Astrocyte (in vitro differentiated cells and primary cell): ENCODE measurements around the gene IDH1. TPM values are rescaled to one million over a fixed set of nuclear protein-coding genes. Genes with fewer than 3 reads are reported as not detected.

ENCODE experiments used
- DNase-seq: peaks from one replicate; pipeline ENCODE4 v3.0.0-alpha.2; 2010; ENCODE audit warnings: low read depth
- FAIRE-seq: peaks from 2 replicates; lab custom pipeline; 2011; peaks lifted over from hg19 to GRCh38; lab: Jason Lieb, UNC
- H2AFZ ChIP-seq: 2 replicates; pipeline ENCODE4 v1.6.0; 2012; ENCODE audit warnings: low read depth, low read length, inconsistent platforms
- H3K27ac ChIP-seq: 2 replicates; pipeline ENCODE4 v1.5.1; 2011; ENCODE audit warnings: low read depth, low read length, inconsistent platforms
- H3K27me3 ChIP-seq: 2 replicates; pipeline ENCODE4 v1.6.0; 2011; ENCODE audit warnings: low read length, inconsistent platforms; ENCODE audit not compliant: insufficient read depth
- H3K36me3 ChIP-seq: 2 replicates; pipeline ENCODE4 v1.5.1; 2011; ENCODE audit warnings: low read length, inconsistent platforms; ENCODE audit not compliant: insufficient read depth
- H3K4me1 ChIP-seq: 2 replicates; pipeline ENCODE4 v1.5.1; 2011; ENCODE audit warnings: low read length, inconsistent platforms; ENCODE audit not compliant: insufficient read depth
- H3K4me2 ChIP-seq: 2 replicates; pipeline ENCODE4 v1.6.0; 2012; ENCODE audit warnings: low read length, inconsistent platforms
- H3K4me3 ChIP-seq: 2 replicates; pipeline ENCODE4 v1.5.1; 2011; ENCODE audit warnings: low read depth, mild to moderate bottlenecking, low read length, inconsistent platforms; ENCODE audit not compliant: insufficient read depth
- H3K79me2 ChIP-seq: 2 replicates; pipeline ENCODE4 v1.6.0; 2012; ENCODE audit warnings: mild to moderate bottlenecking, low read length, inconsistent platforms; ENCODE audit not compliant: insufficient read depth
- H3K9ac ChIP-seq: 2 replicates; pipeline ENCODE4 v1.6.0; 2012; ENCODE audit warnings: mild to moderate bottlenecking, low read length, inconsistent platforms
- H3K9me3 ChIP-seq: 2 replicates; pipeline ENCODE4 v1.5.1; 2012; ENCODE audit warnings: low read depth, mild to moderate bottlenecking, low read length, inconsistent platforms; ENCODE audit not compliant: insufficient read depth
- H4K20me1 ChIP-seq: 2 replicates; pipeline ENCODE4 v1.6.0; 2012; ENCODE audit warnings: low read length, inconsistent platforms; ENCODE audit not compliant: insufficient read depth
- H3K27ac Mint-ChIP-seq: one replicate; pipeline ENCODE4 v1.8.0; 2021; ENCODE audit warnings: mild to moderate bottlenecking, mixed read lengths; ENCODE audit not compliant: unreplicated experiment
- H3K27me3 Mint-ChIP-seq: one replicate; pipeline ENCODE4 v1.8.0; 2021; ENCODE audit warnings: low read depth, mixed read lengths; ENCODE audit not compliant: unreplicated experiment
- H3K36me3 Mint-ChIP-seq: one replicate; pipeline ENCODE4 v1.8.0; 2021; ENCODE audit warnings: low read depth, mixed read lengths; ENCODE audit not compliant: unreplicated experiment
- H3K4me1 Mint-ChIP-seq: one replicate; pipeline ENCODE4 v1.8.0; 2021; ENCODE audit warnings: low read depth, mixed read lengths; ENCODE audit not compliant: unreplicated experiment
- H3K4me3 Mint-ChIP-seq: one replicate; pipeline ENCODE4 v1.8.0; 2021; ENCODE audit warnings: mild to moderate bottlenecking, moderate library complexity, mixed read lengths; ENCODE audit not compliant: unreplicated experiment
- H3K9me3 Mint-ChIP-seq: one replicate; pipeline ENCODE4 v1.8.0; 2021; ENCODE audit warnings: mild to moderate bottlenecking, mixed read lengths; ENCODE audit not compliant: unreplicated experiment
- EZH2 ChIP-seq: IDR thresholded peaks from 2 replicates; pipeline ENCODE4 v1.6.1; 2012; ENCODE audit warnings: mild to moderate bottlenecking, low read length, inconsistent platforms; ENCODE audit not compliant: insufficient read depth
- total RNA-seq: library from RNA; stranded (reverse); gene quantifications from 2 replicates; pipeline ENCODE4 v1.2.1, GENCODE V29; 2021
- TF ChIP-seq, protein P1 (sequence below): IDR thresholded peaks from 2 replicates; pipeline ENCODE4 v1.5.1; 2011; ENCODE audit warnings: low read depth, mild to moderate bottlenecking, inconsistent platforms, low read length, moderate library complexity; ENCODE audit not compliant: insufficient read depth

Gene IDH1
- total RNA-seq, 1 donor from 2014 or later = 181 TPM

DNA sequence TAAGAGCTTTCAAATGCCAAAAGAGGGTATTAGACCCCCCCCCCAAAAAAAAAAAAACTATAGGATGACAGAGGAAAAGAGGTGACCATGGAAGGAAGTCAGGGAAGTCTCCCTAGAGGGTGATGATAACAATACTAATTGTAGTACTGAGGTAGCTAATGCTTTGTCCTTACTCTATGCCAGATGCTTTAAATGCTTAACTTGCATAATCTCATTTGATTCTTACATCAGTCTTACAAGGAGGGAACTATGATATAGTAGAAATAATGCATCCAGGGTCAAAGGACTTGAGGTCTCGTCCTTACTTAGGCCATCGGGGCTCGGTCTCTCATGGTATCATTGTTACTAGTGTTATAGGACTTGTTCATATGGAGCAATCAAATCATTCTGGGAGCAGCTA is 9.1 kb downstream of the IDH1 start:
- H3K9me3 Mint-ChIP-seq = no peaks in the 10 kb centered on the region
- peaks cover 6% of the 10 kb centered on the region for H3K4me1 Mint-ChIP-seq
- Histone ChIP-seq H3K4me3 (no peak overlapping the region), H3K79me2 (no peaks in the 10 kb centered on the region), H3K4me1 (no peaks in the 10 kb centered on the region), H4K20me1 (no peaks in the 10 kb centered on the region), H2AFZ (no peak overlapping the region), H3K27ac (no peak overlapping the region), H3K36me3 (peaks cover 42% of the 10 kb centered on the region), H3K9ac (no peak overlapping the region), H3K4me2 (no peak overlapping the region), H3K9me3 (no peaks in the 10 kb centered on the region), H3K27me3 (no peaks in the 10 kb centered on the region)
- TF ChIP-seq EZH2 = no peak
- peaks cover 11% of the 10 kb centered on the region for H3K36me3 Mint-ChIP-seq
- no peak overlapping the region for H3K27ac Mint-ChIP-seq
- DNase-seq (no peak), FAIRE-seq (no peak)
- H3K4me3 Mint-ChIP-seq = no peak overlapping the region
- H3K27me3 Mint-ChIP-seq = no peaks in the 10 kb centered on the region

DNA sequence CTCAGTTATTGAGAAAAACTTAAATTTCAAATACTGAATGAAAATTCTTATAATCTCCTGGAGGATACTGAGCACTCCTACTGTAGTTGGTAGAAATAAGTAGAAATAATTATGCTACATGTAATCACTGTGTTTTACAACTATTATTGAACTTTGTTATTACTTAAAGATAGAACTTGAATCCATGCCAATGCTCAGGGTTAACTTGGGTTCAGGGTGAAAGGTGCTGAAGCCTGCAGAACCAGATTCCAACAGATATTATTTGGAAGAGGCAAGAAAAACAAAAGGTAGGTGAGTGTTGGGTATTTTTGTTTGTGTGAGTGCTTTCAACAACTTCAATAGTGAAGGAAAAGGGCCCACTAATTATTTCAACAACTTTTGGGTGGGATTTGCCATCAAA is 10.4 kb downstream of the IDH1 start:
- H3K36me3 Mint-ChIP-seq = peaks cover 14% of the 10 kb centered on the region
- Histone ChIP-seq H3K27ac (no peak overlapping the region), H3K36me3 (peaks cover 38% of the 10 kb centered on the region), H3K79me2 (no peaks in the 10 kb centered on the region), H3K4me3 (no peak overlapping the region), H4K20me1 (no peaks in the 10 kb centered on the region), H2AFZ (no peak overlapping the region), H3K9ac (no peak overlapping the region), H3K4me2 (no peak overlapping the region), H3K4me1 (no peaks in the 10 kb centered on the region), H3K9me3 (no peaks in the 10 kb centered on the region), H3K27me3 (no peaks in the 10 kb centered on the region)
- no peaks in the 10 kb centered on the region for H3K4me1 Mint-ChIP-seq
- TF ChIP-seq, protein P1, sequence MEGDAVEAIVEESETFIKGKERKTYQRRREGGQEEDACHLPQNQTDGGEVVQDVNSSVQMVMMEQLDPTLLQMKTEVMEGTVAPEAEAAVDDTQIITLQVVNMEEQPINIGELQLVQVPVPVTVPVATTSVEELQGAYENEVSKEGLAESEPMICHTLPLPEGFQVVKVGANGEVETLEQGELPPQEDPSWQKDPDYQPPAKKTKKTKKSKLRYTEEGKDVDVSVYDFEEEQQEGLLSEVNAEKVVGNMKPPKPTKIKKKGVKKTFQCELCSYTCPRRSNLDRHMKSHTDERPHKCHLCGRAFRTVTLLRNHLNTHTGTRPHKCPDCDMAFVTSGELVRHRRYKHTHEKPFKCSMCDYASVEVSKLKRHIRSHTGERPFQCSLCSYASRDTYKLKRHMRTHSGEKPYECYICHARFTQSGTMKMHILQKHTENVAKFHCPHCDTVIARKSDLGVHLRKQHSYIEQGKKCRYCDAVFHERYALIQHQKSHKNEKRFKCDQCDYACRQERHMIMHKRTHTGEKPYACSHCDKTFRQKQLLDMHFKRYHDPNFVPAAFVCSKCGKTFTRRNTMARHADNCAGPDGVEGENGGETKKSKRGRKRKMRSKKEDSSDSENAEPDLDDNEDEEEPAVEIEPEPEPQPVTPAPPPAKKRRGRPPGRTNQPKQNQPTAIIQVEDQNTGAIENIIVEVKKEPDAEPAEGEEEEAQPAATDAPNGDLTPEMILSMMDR = no peak
- no peak for TF ChIP-seq EZH2
- no peak overlapping the region for H3K4me3 Mint-ChIP-seq
- no peak for DNase-seq
- FAIRE-seq = no peak
- no peaks in the 10 kb centered on the region for H3K27me3 Mint-ChIP-seq
- no peaks in the 10 kb centered on the region for H3K9me3 Mint-ChIP-seq
- H3K27ac Mint-ChIP-seq = no peak overlapping the region

DNA sequence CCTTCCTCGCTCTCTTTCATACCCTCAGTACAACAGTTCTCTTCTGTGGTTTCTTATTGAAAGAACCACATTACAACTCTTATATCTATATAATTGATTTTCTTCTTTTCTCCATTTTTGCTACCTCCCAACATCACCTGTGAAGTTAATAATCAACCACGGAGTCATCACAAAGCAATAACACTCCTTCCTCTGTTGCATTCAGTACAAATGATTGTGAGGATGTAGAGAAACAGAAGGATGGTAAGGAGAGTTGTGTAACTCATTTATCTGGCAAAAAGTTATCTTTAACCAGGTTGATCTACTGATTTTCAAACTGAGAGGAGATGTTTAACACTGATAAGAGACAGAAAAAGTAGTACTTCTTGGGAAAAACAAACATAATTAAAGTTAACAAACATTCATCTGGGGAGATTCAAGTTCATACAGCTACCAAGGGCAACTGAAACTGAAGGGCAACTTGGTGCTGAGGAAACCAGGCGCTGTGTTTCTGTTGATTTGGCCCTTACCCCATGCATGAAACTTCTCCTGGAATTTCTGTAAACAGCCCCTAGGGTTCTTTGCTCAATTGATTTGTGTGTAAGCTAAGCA is 14.2 kb downstream of the IDH1 start:
- Histone ChIP-seq H3K36me3 (peaks cover 38% of the 10 kb centered on the region), H3K4me1 (no peaks in the 10 kb centered on the region), H3K79me2 (no peaks in the 10 kb centered on the region), H3K4me2 (no peak overlapping the region), H4K20me1 (no peaks in the 10 kb centered on the region), H3K4me3 (no peak overlapping the region), H3K27me3 (no peaks in the 10 kb centered on the region), H3K9me3 (no peaks in the 10 kb centered on the region), H3K27ac (no peak overlapping the region), H3K9ac (no peak overlapping the region), H2AFZ (no peak overlapping the region)
- FAIRE-seq (no peak), DNase-seq (no peak)
- TF ChIP-seq EZH2 = no peak
- TF ChIP-seq, protein P1 = no peak
- H3K27ac Mint-ChIP-seq = no peak overlapping the region
- H3K36me3 Mint-ChIP-seq = peaks cover 22% of the 10 kb centered on the region
- no peaks in the 10 kb centered on the region for H3K27me3 Mint-ChIP-seq
- H3K4me3 Mint-ChIP-seq = no peak overlapping the region
- H3K9me3 Mint-ChIP-seq = no peaks in the 10 kb centered on the region
- no peaks in the 10 kb centered on the region for H3K4me1 Mint-ChIP-seq
